Stimulated activated CD4-positive, alpha-beta T cell treated with anti-CD3 and anti-CD28 coated beads, Interleukin-12 subunit alpha, Interleukin-12 subunit beta, amount 100 ng/mL, for 48 hours (primary cell): ENCODE data around the gene EPHA6.
A peak's percentile ranks its signal among the peaks of the same experiment; 100 is the strongest.

Experiments used
- DNase-seq, 3 donors: peaks; one replicate each; pipeline ENCODE4 v3.0.0-alpha.2; 2020; ENCODE audit warnings: low read depth in 2 of 3, low spot score in 1 of 3

EPHA6 gene

GRCh38 chr3:97689962-97690361 lies 875.6 kb downstream of the EPHA6 start:
- DNase-seq: no peak

- no peak for DNase-seq
Observed at GRCh38 chr3:97691354-97691753, 877.0 kb downstream of the EPHA6 start.

GRCh38 chr3:97692389-97692788 lies 878.0 kb downstream of the EPHA6 start:
- DNase-seq: no peak

GRCh38 chr3:97692831-97693230 lies 878.4 kb downstream of the EPHA6 start:
- no peak for DNase-seq

- no peak for DNase-seq
Observed at GRCh38 chr3:97694876-97695275, 880.5 kb downstream of the EPHA6 start.

- no peak for DNase-seq
Observed at GRCh38 chr3:97698691-97699090, 884.3 kb downstream of the EPHA6 start.

GRCh38 chr3:97699889-97700288 lies 885.5 kb downstream of the EPHA6 start:
- no peak for DNase-seq

- DNase-seq: no peak
Observed at GRCh38 chr3:97705764-97706163, 891.4 kb downstream of the EPHA6 start.

GRCh38 chr3:97706226-97706625 lies 891.8 kb downstream of the EPHA6 start:
- DNase-seq: no peak

GRCh38 chr3:97711654-97712053 lies 897.3 kb downstream of the EPHA6 start:
- no peak for DNase-seq

GRCh38 chr3:97712919-97713318 lies 898.5 kb downstream of the EPHA6 start:
- no peak for DNase-seq

GRCh38 chr3:97713634-97714033 lies 899.2 kb downstream of the EPHA6 start:
- no peak for DNase-seq

GRCh38 chr3:97719156-97719821 lies 904.9 kb downstream of the EPHA6 start:
- peak; percentile 27 to 58 (median 35) for DNase-seq

- DNase-seq: no peak
Observed at GRCh38 chr3:97720417-97720816, 906.0 kb downstream of the EPHA6 start.

- no peak for DNase-seq
Observed at GRCh38 chr3:97721446-97721845, 907.1 kb downstream of the EPHA6 start.

- no peak for DNase-seq
Observed at GRCh38 chr3:97736928-97737327, 922.5 kb downstream of the EPHA6 start.

- no peak for DNase-seq
Observed at GRCh38 chr3:97738761-97739160, 924.4 kb downstream of the EPHA6 start.

GRCh38 chr3:97742036-97742435 lies 927.6 kb downstream of the EPHA6 start:
- no peak for DNase-seq

GRCh38 chr3:97744289-97744688 lies 929.9 kb downstream of the EPHA6 start:
- no peak for DNase-seq

GRCh38 chr3:97763586-97764406 lies 949.4 kb downstream of the EPHA6 start:
- DNase-seq: no peak

- DNase-seq: peak; percentile 59 to 70 (median 61)
Observed at GRCh38 chr3:97764407-97765238, 950.2 kb downstream of the EPHA6 start, which contains the start of gene ARL6. TSS of gene ARL6 (plus strand) at chr3:97764758. CDS start at chr3:97768108, 3,350 bp downstream.

- DNase-seq: no peak
Observed at GRCh38 chr3:97765336-97765735, 950.9 kb downstream of the EPHA6 start.
